IPS-20b (cell line): Measurements from ENCODE around the gene HDX.

Experiments
- H3K27ac ChIP-seq: one replicate; pipeline ENCODE4 v1.5.1; 2013; ENCODE audit warnings: low read length
- H3K27me3 ChIP-seq: 2 replicates; pipeline ENCODE4 v1.6.1; 2013; ENCODE audit warnings: mild to moderate bottlenecking, low read length, inconsistent platforms; ENCODE audit not compliant: insufficient read depth
- H3K36me3 ChIP-seq: 2 replicates; pipeline ENCODE4 v1.6.1; 2013; ENCODE audit warnings: low read depth, mild to moderate bottlenecking, inconsistent platforms, low read length, moderate library complexity; ENCODE audit not compliant: insufficient read depth
- H3K4me1 ChIP-seq: 2 replicates; pipeline ENCODE4 v1.6.1; 2013; ENCODE audit warnings: mild to moderate bottlenecking, control low read depth, inconsistent platforms, low read length, moderate library complexity; ENCODE audit not compliant: insufficient read depth
- H3K4me3 ChIP-seq: 2 replicates; pipeline ENCODE4 v1.5.1; 2013; ENCODE audit warnings: mild to moderate bottlenecking, low read length, inconsistent platforms
- H3K9ac ChIP-seq: 2 replicates; pipeline ENCODE4 v1.6.1; 2013; ENCODE audit warnings: low read depth, mild to moderate bottlenecking, inconsistent platforms, low read length, moderate library complexity
- H3K9me3 ChIP-seq: 2 replicates; pipeline ENCODE4 v1.6.1; 2013; ENCODE audit warnings: mild to moderate bottlenecking, low read depth, low read length, inconsistent platforms; ENCODE audit not compliant: insufficient read depth

HDX gene

GRCh38 chrX:84453351-84454246 is 48.7 kb downstream of the HDX start:
- H3K36me3 ChIP-seq, result no peaks in the 10 kb centered on the region
- no peak overlapping the region for H3K27ac ChIP-seq
- no peak overlapping the region for H3K4me3 ChIP-seq
- no peaks in the 10 kb centered on the region; the same call in 1 of the 2 replicates for H3K4me1 ChIP-seq
- no peaks in the 10 kb centered on the region for H3K9me3 ChIP-seq
- H3K9ac ChIP-seq, result no peak overlapping the region
- no peaks in the 10 kb centered on the region for H3K27me3 ChIP-seq

- H3K36me3 ChIP-seq, result peaks cover 11% of the 10 kb centered on the region; the same call in 1 of the 2 replicates
- no peaks in the 10 kb centered on the region for H3K27me3 ChIP-seq
- no peak overlapping the region for H3K9ac ChIP-seq
- no peak overlapping the region for H3K27ac ChIP-seq
- H3K4me1 ChIP-seq, result no peaks in the 10 kb centered on the region
- H3K4me3 ChIP-seq, result no peak overlapping the region
- H3K9me3 ChIP-seq, result peaks cover 18% of the 10 kb centered on the region
Measured at GRCh38 chrX:84441143-84441542, 61.1 kb downstream of the HDX start.

- no peaks in the 10 kb centered on the region for H3K9me3 ChIP-seq
- no peak overlapping the region for H3K4me3 ChIP-seq
- H3K27me3 ChIP-seq, result no peaks in the 10 kb centered on the region
Measured at GRCh38 chrX:84415140-84415539, 87.1 kb downstream of the HDX start.

GRCh38 chrX:84363663-84364062 is 138.6 kb downstream of the HDX start:
- Histone ChIP-seq H3K9ac (no peak overlapping the region), H3K4me3 (no peak overlapping the region), H3K36me3 (no peaks in the 10 kb centered on the region), H3K4me1 (peaks cover 4% of the 10 kb centered on the region; the same call in 1 of the 2 replicates), H3K27ac (no peak overlapping the region), H3K9me3 (no peaks in the 10 kb centered on the region), H3K27me3 (no peaks in the 10 kb centered on the region)

More at GRCh38 chrX:84415140-84415539, 87.1 kb downstream of the HDX start:
- H3K4me1 ChIP-seq, result no peaks in the 10 kb centered on the region
- no peak overlapping the region for H3K9ac ChIP-seq
- no peak overlapping the region for H3K27ac ChIP-seq
- H3K36me3 ChIP-seq, result no peaks in the 10 kb centered on the region

GRCh38 chrX:84363051-84363450 is 139.2 kb downstream of the HDX start:
- Histone ChIP-seq H3K27ac (no peak overlapping the region), H3K27me3 (no peaks in the 10 kb centered on the region), H3K4me1 (peaks cover 4% of the 10 kb centered on the region; the same call in 1 of the 2 replicates), H3K4me3 (no peak overlapping the region), H3K9me3 (no peaks in the 10 kb centered on the region), H3K36me3 (no peaks in the 10 kb centered on the region), H3K9ac (no peak overlapping the region)

GRCh38 chrX:84362184-84362838 is 139.9 kb downstream of the HDX start:
- H3K4me3 ChIP-seq, result no peak overlapping the region
- H3K27ac ChIP-seq, result no peak overlapping the region
- H3K9ac ChIP-seq, result no peak overlapping the region
- H3K36me3 ChIP-seq, result no peaks in the 10 kb centered on the region
- no peaks in the 10 kb centered on the region for H3K9me3 ChIP-seq
- peaks cover 4% of the 10 kb centered on the region; the same call in 1 of the 2 replicates for H3K4me1 ChIP-seq
- no peaks in the 10 kb centered on the region for H3K27me3 ChIP-seq

GRCh38 chrX:84358271-84358670 is 144.0 kb downstream of the HDX start:
- Histone ChIP-seq H3K27ac (no peak overlapping the region), H3K4me1 (no peaks in the 10 kb centered on the region), H3K27me3 (no peaks in the 10 kb centered on the region), H3K9me3 (no peaks in the 10 kb centered on the region), H3K4me3 (no peak overlapping the region), H3K9ac (no peak overlapping the region), H3K36me3 (no peaks in the 10 kb centered on the region)

GRCh38 chrX:84357296-84357695 is 145.0 kb downstream of the HDX start:
- Histone ChIP-seq H3K4me1 (no peaks in the 10 kb centered on the region), H3K9ac (no peak overlapping the region), H3K27me3 (no peaks in the 10 kb centered on the region), H3K9me3 (no peaks in the 10 kb centered on the region), H3K36me3 (no peaks in the 10 kb centered on the region), H3K27ac (no peak overlapping the region), H3K4me3 (no peak overlapping the region)

- Histone ChIP-seq H3K9ac (no peak overlapping the region), H3K9me3 (no peaks in the 10 kb centered on the region), H3K36me3 (no peaks in the 10 kb centered on the region), H3K4me3 (no peak overlapping the region), H3K4me1 (no peaks in the 10 kb centered on the region), H3K27me3 (no peaks in the 10 kb centered on the region), H3K27ac (no peak overlapping the region)
Measured at GRCh38 chrX:84340968-84341367, 161.3 kb downstream of the HDX start.

GRCh38 chrX:84339507-84340364 is 162.5 kb downstream of the HDX start:
- Histone ChIP-seq H3K4me1 (no peaks in the 10 kb centered on the region), H3K27ac (no peak overlapping the region), H3K9me3 (no peaks in the 10 kb centered on the region), H3K36me3 (no peaks in the 10 kb centered on the region), H3K9ac (no peak overlapping the region), H3K4me3 (no peak overlapping the region), H3K27me3 (no peaks in the 10 kb centered on the region)

- Histone ChIP-seq H3K4me3 (no peak overlapping the region), H3K27me3 (no peaks in the 10 kb centered on the region), H3K4me1 (peaks cover 5% of the 10 kb centered on the region; the same call in 1 of the 2 replicates), H3K27ac (no peak overlapping the region), H3K9ac (no peak overlapping the region), H3K36me3 (no peaks in the 10 kb centered on the region), H3K9me3 (no peaks in the 10 kb centered on the region)
Measured at GRCh38 chrX:84336646-84337045, 165.6 kb downstream of the HDX start.
